ENCODE measurements around the gene CCDC150. TPM values are rescaled to one million over a fixed set of nuclear protein-coding genes. Genes with fewer than 3 reads are reported as not detected.
"Not testable (repeated sequence)": the region's sequence is repeated elsewhere in the genome, so short reads cannot be mapped to it uniquely, and the experiment has no call there.

The CCDC150 gene
- total and polyA plus RNA-seq, 9 of the 15 experiments (the other 6 are each of a cell fraction or from before 2014, with no cell fraction given), result 4.4 to 23.1 (median 11.3) TPM

DNA sequence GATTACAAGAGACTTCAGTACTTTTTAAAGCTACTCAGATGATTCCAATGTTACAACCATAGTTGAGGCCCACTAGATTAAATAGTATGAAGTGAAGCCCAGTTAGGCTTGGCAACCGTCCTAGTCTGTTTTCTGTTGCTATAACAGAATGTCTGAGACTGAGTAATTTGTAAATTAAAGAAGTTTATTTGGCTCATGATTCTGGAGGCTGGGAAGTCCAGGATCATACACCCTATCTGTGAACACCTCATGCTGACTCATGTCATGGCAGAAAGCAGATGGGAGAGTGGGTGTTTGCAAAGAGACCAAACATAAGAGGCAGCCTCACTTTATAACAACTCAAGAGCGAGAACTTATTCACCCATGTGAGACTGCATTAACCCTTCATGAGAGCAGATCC lies 63.1 kb downstream of the CCDC150 start:
- Histone ChIP-seq H3K9me1 (ENCODE audit: control insufficient read depth, insufficient read depth, low read length) (no peaks in the 10 kb centered on the region), H3K9me3 (replicated peaks; ENCODE audit: control insufficient read depth, insufficient read depth, low read depth, low read length) (no peaks in the 10 kb centered on the region), H3K4me2 (ENCODE audit: insufficient read depth, low read length) (no peak overlapping the region), H3K27ac (ENCODE audit: extremely low read depth, low read depth, low read length) (no peak overlapping the region), H3K9ac (ENCODE audit: insufficient read depth in 1 of 2, low read depth in 2 of 2, low read length in 2 of 2) (no peak overlapping the region), H3K4me1 (replicated peaks in 1 of 2; ENCODE audit: control insufficient read depth in 2 of 2, insufficient read depth in 2 of 2, low read length in 2 of 2) (no peaks in the 10 kb centered on the region), H3K4me3 (no peak overlapping the region), H3K36me3 (ENCODE audit: control insufficient read depth, insufficient read depth, low read length) (no peaks in the 10 kb centered on the region), H3K27me3 (ENCODE audit: control insufficient read depth in 2 of 2, insufficient read depth in 2 of 2, low read length in 2 of 2) (no peaks in the 10 kb centered on the region), H3K79me2 (ENCODE audit: control insufficient read depth, insufficient read depth, low read length) (no peaks in the 10 kb centered on the region), H2AFZ (ENCODE audit: low read depth, low read length) (no peak overlapping the region), H4K20me1 (replicated peaks; ENCODE audit: control insufficient read depth, insufficient read depth, low read length) (no peaks in the 10 kb centered on the region)
- ATAC-seq (no peak), FAIRE-seq (no peak), DNase-seq (ENCODE audit: extremely low read depth in 1 of 4, low spot score in 3 of 4) (no peak)
- WGBS (ENCODE audit: insufficient coverage, low coverage, missing lambda C conversion rate), result 86% methylated on average over 2 of the region's 2 CpGs
- intact Hi-C loops (cut with micrococcal nuclease) (no loop called here), in situ Hi-C loops (cut with MboI) (no loop called here)
- ChIA-PET POLR2A (no interaction called here), CTCF (ENCODE audit: low intra/inter-chr PET ratio) (no interaction called here)
- TF ChIP-seq ZNF239 (CRISPR knock-in tag; IDR thresholded peaks at IDR 0.05) (no peak), HDGF (IDR thresholded peaks at IDR 0.05) (no peak), CEBPG (CRISPR knock-in tag; IDR thresholded peaks at IDR 0.05) (no peak), CEBPG (tag; conservative IDR thresholded peaks at IDR 0.05 in 1 of 2, IDR thresholded peaks at IDR 0.05 in 1 of 2) (no peak), SMARCA5 (IDR thresholded peaks at IDR 0.05) (no peak)
- BruUV-seq (replicated peaks), result no TSS peak

DNA sequence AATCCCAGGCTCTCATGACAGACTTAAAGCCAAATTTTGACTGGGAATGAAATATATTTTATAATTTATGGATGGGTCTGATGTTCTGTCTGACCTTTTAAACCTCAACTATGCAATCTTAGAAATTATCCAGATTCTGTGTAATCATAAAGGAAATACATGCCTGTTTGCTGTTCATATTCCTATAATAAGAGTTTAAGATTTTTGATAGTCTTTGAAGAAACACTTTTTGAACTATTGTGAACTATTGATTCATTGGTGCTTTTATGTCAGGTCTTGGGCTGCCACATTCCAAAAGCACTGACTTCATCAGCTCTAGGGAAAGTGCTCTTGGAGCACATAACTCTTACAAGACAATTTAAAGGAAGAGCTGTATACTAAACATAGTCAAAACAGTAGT lies 64.2 kb downstream of the CCDC150 start:
- Histone ChIP-seq H2AFZ (ENCODE audit: low read depth, low read length) (no peak overlapping the region), H3K4me2 (ENCODE audit: insufficient read depth, low read length) (no peak overlapping the region), H3K36me3 (ENCODE audit: control insufficient read depth, insufficient read depth, low read length) (no peaks in the 10 kb centered on the region), H3K27ac (ENCODE audit: extremely low read depth, low read depth, low read length) (no peak overlapping the region), H3K9me1 (ENCODE audit: control insufficient read depth, insufficient read depth, low read length) (no peaks in the 10 kb centered on the region), H3K27me3 (ENCODE audit: control insufficient read depth in 2 of 2, insufficient read depth in 2 of 2, low read length in 2 of 2) (no peaks in the 10 kb centered on the region), H3K79me2 (ENCODE audit: control insufficient read depth, insufficient read depth, low read length) (no peaks in the 10 kb centered on the region), H3K4me1 (replicated peaks in 1 of 2; ENCODE audit: control insufficient read depth in 2 of 2, insufficient read depth in 2 of 2, low read length in 2 of 2) (no peaks in the 10 kb centered on the region), H3K4me3 (no peak overlapping the region), H4K20me1 (replicated peaks; ENCODE audit: control insufficient read depth, insufficient read depth, low read length) (no peaks in the 10 kb centered on the region), H3K9ac (ENCODE audit: insufficient read depth in 1 of 2, low read depth in 2 of 2, low read length in 2 of 2) (no peak overlapping the region), H3K9me3 (replicated peaks; ENCODE audit: control insufficient read depth, insufficient read depth, low read depth, low read length) (no peaks in the 10 kb centered on the region)
- TF ChIP-seq ZNF184 (CRISPR knock-in tag; IDR thresholded peaks at IDR 0.05) (no peak), CREBBP (IDR thresholded peaks at IDR 0.05; ENCODE audit: low read depth, low read length) (no peak), TSC22D4 (tag; IDR thresholded peaks at IDR 0.05) (no peak), PRMT5 (CRISPR knock-in tag; IDR thresholded peaks at IDR 0.05) (no peak), CREM (IDR thresholded peaks at IDR 0.05; ENCODE audit: low read depth) (no peak), ZNF140 (CRISPR knock-in tag; IDR thresholded peaks at IDR 0.05) (no peak), BRD9 (IDR thresholded peaks at IDR 0.05; ENCODE audit: low read depth, partially characterized antibody) (no peak)
- TF ChIP-seq, protein P1, sequence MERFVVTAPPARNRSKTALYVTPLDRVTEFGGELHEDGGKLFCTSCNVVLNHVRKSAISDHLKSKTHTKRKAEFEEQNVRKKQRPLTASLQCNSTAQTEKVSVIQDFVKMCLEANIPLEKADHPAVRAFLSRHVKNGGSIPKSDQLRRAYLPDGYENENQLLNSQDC (CRISPR knock-in tag; IDR thresholded peaks at IDR 0.05), result no peak
- no TSS peak for BruUV-seq (replicated peaks)
- FAIRE-seq (no peak), DNase-seq (ENCODE audit: extremely low read depth in 1 of 4, low spot score in 3 of 4) (no peak), ATAC-seq (no peak)
- intact Hi-C loops (cut with micrococcal nuclease) (no loop called here), in situ Hi-C loops (cut with MboI) (no loop called here)
- ChIA-PET CTCF (ENCODE audit: low intra/inter-chr PET ratio) (no interaction called here), POLR2A (no interaction called here)

DNA sequence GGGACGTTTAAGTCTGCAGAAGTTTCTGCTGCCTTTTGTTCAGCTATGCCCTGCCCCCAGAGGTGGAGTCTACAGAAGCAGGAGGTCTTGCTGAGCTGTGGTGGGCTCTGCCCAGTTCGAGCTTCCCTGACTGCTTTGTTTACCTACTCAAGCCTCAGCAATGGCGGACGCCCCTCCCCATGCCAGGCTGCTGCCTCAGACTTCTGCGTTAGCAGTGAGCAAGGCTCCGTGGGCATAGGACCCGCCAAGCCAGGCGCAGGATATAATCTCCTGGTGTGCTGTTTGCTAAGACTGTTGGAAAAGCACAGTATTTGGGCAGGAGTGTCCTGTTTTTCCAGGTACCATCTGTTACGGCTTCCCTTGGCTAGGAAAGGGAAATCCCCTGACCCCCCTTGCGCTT lies 70.5 kb downstream of the CCDC150 start:
- intact Hi-C loops (cut with micrococcal nuclease); ATAC-seq; H3K27ac ChIP-seq (ENCODE audit: extremely low read depth, low read depth, low read length); DNase-seq (ENCODE audit: extremely low read depth in 1 of 4, low spot score in 3 of 4); H3K79me2 ChIP-seq (ENCODE audit: control insufficient read depth, insufficient read depth, low read length); BruUV-seq (replicated peaks); H2AFZ ChIP-seq (ENCODE audit: low read depth, low read length); H3K36me3 ChIP-seq (ENCODE audit: control insufficient read depth, insufficient read depth, low read length); H3K9me1 ChIP-seq (ENCODE audit: control insufficient read depth, insufficient read depth, low read length); FAIRE-seq; H3K4me1 ChIP-seq (replicated peaks in 1 of 2; ENCODE audit: control insufficient read depth in 2 of 2, insufficient read depth in 2 of 2, low read length in 2 of 2); H3K9ac ChIP-seq (ENCODE audit: insufficient read depth in 1 of 2, low read depth in 2 of 2, low read length in 2 of 2); H3K27me3 ChIP-seq (ENCODE audit: control insufficient read depth in 2 of 2, insufficient read depth in 2 of 2, low read length in 2 of 2); H3K9me3 ChIP-seq (replicated peaks; ENCODE audit: control insufficient read depth, insufficient read depth, low read depth, low read length); in situ Hi-C loops (cut with MboI); H4K20me1 ChIP-seq (replicated peaks; ENCODE audit: control insufficient read depth, insufficient read depth, low read length); H3K4me3 ChIP-seq; H3K4me2 ChIP-seq (ENCODE audit: insufficient read depth, low read length); CTCF ChIA-PET (ENCODE audit: low intra/inter-chr PET ratio): not testable (repeated sequence)
- POLR2A ChIA-PET, result interaction anchor here (0.6 kb wide), 2 partner anchors 19 to 1797 kb away, joined by 3 read pairs; no protein-coding TSS in a partner anchor
- 78% methylated on average over 10 of the region's 10 CpGs for WGBS (ENCODE audit: insufficient coverage, low coverage, missing lambda C conversion rate)

Measured in K562 (cell line).